Measurements from ENCODE around the gene STEAP1B.

GRCh38 chr7:22460363-22460988 is 39.5 kb downstream of the STEAP1B start:
- TF ChIP-seq SUZ12 (IDR thresholded peaks at IDR 0.05; ENCODE audit: extremely low read depth, insufficient read depth, insufficient read length) (no peak), YY1 (IDR thresholded peaks at IDR 0.05; ENCODE audit: insufficient read depth, insufficient read length) (no peak), ZNF274 (IDR thresholded peaks at IDR 0.05; ENCODE audit: low read depth, low read length) (no peak)
